ENCODE measurements around the gene UCHL5.

DNA sequence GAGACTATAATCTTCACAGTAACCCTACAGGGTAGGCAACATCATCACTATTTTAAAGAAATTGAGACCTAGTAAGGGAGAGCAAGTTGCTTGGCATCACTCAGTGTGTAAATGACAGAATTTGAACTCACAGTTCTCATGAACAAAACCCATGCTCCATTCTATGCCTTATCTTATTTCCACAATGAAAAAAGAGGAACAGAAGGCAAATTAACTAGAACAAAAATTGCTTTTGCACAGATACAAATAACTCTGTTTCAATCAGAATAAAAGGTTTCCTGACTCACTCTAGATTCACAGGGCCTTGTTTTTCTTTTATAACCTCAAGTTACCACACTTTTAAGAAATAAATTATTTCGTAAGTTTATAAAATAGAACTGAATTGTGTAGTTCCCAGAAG, 90.1 kb downstream of the UCHL5 start:
- TF ChIP-seq CTCF (IDR thresholded peaks at IDR 0.05) (no peak), POLR2A (IDR thresholded peaks at IDR 0.05) (no peak)
